Right cardiac atrium (tissue), 5 donors: Measurements from ENCODE around the gene PIP4K2C. TPM values are rescaled to one million over a fixed set of nuclear protein-coding genes. Genes with fewer than 3 reads are reported as not detected.

Experiments used
- ATAC-seq, 2 donors: fragments of 200-7000 bp; cut with Tn5 transposase; one replicate each; pipeline versions ENCODE4 v1.8.0 to v1.9.1; 2020; ENCODE audit warnings: moderate library complexity in 2 of 2, mild to moderate bottlenecking in 1 of 2
- DNase-seq, 3 donors: peaks; one replicate each; pipeline ENCODE4 v3.0.0-alpha.2; 2020
- H3K27ac ChIP-seq: one replicate; pipeline ENCODE4 v1.5.1; 2013; ENCODE audit warnings: mild to moderate bottlenecking, low read length, control low read depth, moderate library complexity
- H3K27me3 ChIP-seq: one replicate; pipeline ENCODE4 v1.6.1; 2013; ENCODE audit not compliant: control insufficient read depth, insufficient read depth
- H3K4me1 ChIP-seq: one replicate; pipeline ENCODE4 v1.6.1; 2013; ENCODE audit warnings: low read length; ENCODE audit not compliant: control insufficient read depth, insufficient read depth
- H3K4me3 ChIP-seq: one replicate; pipeline ENCODE4 v1.5.1; 2013; ENCODE audit warnings: low read length, control low read depth
- H3K9me3 ChIP-seq: one replicate; pipeline ENCODE4 v1.6.1; 2013; ENCODE audit warnings: low read length; ENCODE audit not compliant: control insufficient read depth
- WGBS: extraction: QIAGEN DNeasy Blood & Tissue Kit; methylation state at CpG from one replicate; pipeline ENCODE4 v1.1.7; 2013; 5-methylcytosine and 5-hydroxymethylcytosine counted together
- intact Hi-C, 4 donors: fragments of 100-400 bp; cut with DNase I; formaldehyde crosslinking; loops; one replicate each; pipeline versions ENCODE4 v1.11.0 to v1.14.0; 2022 to 2023
- polyA plus RNA-seq: library from polyadenylated mRNA; stranded (reverse); fragments of 200-250 nt; gene quantifications from one replicate; pipeline ENCODE4 v1.2.3, GENCODE V29; 2013
- total RNA-seq, 4 donors: library from RNA; stranded (reverse); fragmentation: NEBNext Ultra II Directional; extraction: Animal tissue kit (Norgen Biotek cat#: 25700); gene quantifications; one replicate each; pipeline ENCODE4 v1.2.1, GENCODE V29; 2021
- donor health status: healthy with polysubstance abuse.
- donor health status: DM: no; HTN: yes; CAD: no.
- donor health status: DM: no; HTN: no; CAD: no.
- donor health status: DM: no; HTN: yes; CAD: no; lungs with severe emphysema.
- donor health status: DM: yes; HTN: yes; CAD: no.

The PIP4K2C gene
- total and polyA plus RNA-seq, 5 donors = 8.7 to 17.1 (median 15.1) TPM

DNA sequence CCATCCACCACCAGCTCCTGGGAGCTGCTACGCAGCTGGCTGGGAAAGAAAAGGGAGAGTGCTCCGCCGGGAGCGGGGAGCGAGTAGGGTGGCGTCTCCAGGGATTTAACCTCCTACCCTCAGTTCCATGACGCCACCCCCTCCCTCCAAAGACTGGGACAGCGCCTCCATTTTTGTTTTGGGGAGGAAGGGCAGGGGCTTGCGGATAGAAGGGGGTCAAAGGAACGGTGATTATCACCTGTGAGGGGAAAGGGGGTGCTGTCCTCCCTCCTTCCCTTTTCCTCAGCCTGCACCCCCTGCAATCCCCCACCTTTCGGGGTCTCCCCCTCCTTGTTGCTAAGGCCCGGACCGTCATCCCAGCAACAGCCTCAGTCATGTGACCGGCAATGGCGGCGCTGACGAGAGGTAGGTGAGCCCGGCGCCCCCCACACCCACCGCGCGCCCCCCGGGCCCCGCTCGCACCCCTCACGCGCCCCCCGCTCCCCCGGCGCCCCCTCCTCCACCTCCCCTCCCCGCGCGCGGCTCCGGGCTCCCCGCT is 13.5 kb downstream of the PIP4K2C start, which contains the start of gene DTX3:
DTX3 (plus strand) TSS at position 371 of the 538 bp plus-strand sequence. CDS start 1,694 bp downstream, outside the sequence.
- Histone ChIP-seq H3K9me3 (no peaks in the 10 kb centered on the region), H3K27me3 (no peaks in the 10 kb centered on the region), H3K4me1 (peaks cover 6% of the 10 kb centered on the region), H3K27ac (peak within 1 kb of the TSS; percentile 93), H3K4me3 (peak within 1 kb of the TSS; percentile 84)
- intact Hi-C loops = no loop called here
- peak; percentile 60 to 64 for ATAC-seq
- 2% methylated on average over 35 of the region's 36 CpGs for WGBS
- peak; percentile 38 to 82 (median 79) for DNase-seq

GRCh38 chr12:57604992-57605810 is 14.2 kb downstream of the PIP4K2C start:
- ATAC-seq (peak; percentile 27 to 55), DNase-seq (peak; percentile 57 to 87 (median 81))
- 7% methylated on average over 25 of the region's 25 CpGs for WGBS
- peak overlapping the region; percentile 84 for H3K4me3 ChIP-seq
- peak overlapping the region; percentile 77 for H3K27ac ChIP-seq
- H3K27me3 ChIP-seq = no peaks in the 10 kb centered on the region
- intact Hi-C loops = no loop called here
- H3K9me3 ChIP-seq = no peaks in the 10 kb centered on the region
- H3K4me1 ChIP-seq = peaks cover 6% of the 10 kb centered on the region

- 70% methylated on average over 4 of the region's 4 CpGs for WGBS
- Histone ChIP-seq H3K4me3 (peak overlapping the region; percentile 84), H3K4me1 (peaks cover 9% of the 10 kb centered on the region), H3K27me3 (no peaks in the 10 kb centered on the region), H3K9me3 (no peaks in the 10 kb centered on the region), H3K27ac (no peak overlapping the region)
- intact Hi-C loops = no loop called here
- DNase-seq (no peak), ATAC-seq (no peak)
These were observed 14.9 kb downstream of the PIP4K2C start for GRCh38 chr12:57605811-57606311.

DNA sequence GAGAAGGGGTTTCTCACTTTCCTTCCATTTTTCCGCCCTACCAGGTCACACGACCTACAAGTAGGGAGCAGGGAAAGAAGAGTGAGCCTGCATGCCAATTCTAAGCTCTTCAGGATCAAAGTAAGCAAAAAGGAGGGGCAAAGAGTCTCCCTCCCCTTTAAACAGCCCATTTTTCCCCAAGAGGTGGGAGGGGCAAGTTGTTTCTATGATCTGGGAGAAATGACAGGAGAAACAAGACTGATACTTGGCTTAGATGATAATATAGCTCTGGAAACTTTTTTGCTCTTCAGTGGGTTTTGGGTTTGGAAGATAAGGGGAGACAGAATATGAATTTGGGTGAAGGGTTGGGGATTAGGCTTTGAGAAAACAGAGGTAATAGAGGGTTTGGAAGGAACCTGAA is 15.4 kb downstream of the PIP4K2C start:
- no peak overlapping the region for H3K4me3 ChIP-seq
- H3K27me3 ChIP-seq = no peaks in the 10 kb centered on the region
- 80% methylated on average over 2 of the region's 2 CpGs for WGBS
- H3K9me3 ChIP-seq = no peaks in the 10 kb centered on the region
- peaks cover 9% of the 10 kb centered on the region for H3K4me1 ChIP-seq
- intact Hi-C loops = no loop called here
- DNase-seq (no peak), ATAC-seq (no peak)
- H3K27ac ChIP-seq = no peak overlapping the region

- Histone ChIP-seq H3K4me3 (no peak overlapping the region), H3K9me3 (no peaks in the 10 kb centered on the region), H3K4me1 (peaks cover 9% of the 10 kb centered on the region), H3K27ac (no peak overlapping the region), H3K27me3 (no peaks in the 10 kb centered on the region)
- ATAC-seq = no peak
- WGBS = 89% methylated on average over 11 of the region's 11 CpGs
- intact Hi-C loops = no loop called here
- DNase-seq = no peak
These were observed 15.8 kb downstream of the PIP4K2C start for GRCh38 chr12:57606821-57607220.

- no peak overlapping the region for H3K27ac ChIP-seq
- peaks cover 9% of the 10 kb centered on the region for H3K4me1 ChIP-seq
- no peaks in the 10 kb centered on the region for H3K27me3 ChIP-seq
These were observed 17.1 kb downstream of the PIP4K2C start for GRCh38 chr12:57607958-57608663.

DNA sequence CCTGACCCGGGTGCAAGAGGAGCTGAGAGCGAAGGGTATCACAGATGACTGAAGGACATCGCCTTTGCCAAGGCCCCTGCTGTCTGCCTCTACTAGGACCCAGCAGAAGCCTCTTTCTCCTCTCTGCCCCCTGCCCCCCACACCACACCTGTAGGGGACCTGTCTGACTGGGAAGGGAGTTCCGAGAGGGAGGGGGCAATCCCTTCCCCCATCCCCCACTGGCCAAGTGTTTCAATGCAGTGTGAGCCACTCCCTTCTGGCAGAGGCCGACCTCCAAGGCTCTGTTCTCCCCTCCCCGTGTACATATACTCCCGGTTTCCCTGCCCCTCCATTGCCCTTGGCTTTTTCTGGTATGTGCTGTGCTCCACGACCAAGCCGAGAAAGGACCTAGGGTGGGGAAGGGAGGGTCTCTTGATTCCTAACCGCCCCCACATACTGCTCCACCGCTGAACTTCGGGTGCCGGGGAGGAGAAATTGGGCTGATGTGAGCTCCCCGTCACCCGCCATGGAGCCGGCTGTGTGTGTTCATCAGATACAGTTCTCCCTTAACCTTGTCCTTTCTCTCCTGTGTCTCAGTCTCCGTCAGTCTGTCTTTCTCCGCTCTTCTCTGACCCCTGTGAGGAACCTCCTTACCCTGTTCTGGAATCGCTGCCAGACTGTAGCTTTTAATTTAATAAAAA is 18.2 kb downstream of the PIP4K2C start:
- peak in 2 of 3 donors; percentile 73 to 74 for DNase-seq
- intact Hi-C loops = no loop called here
- H3K27ac ChIP-seq = peak overlapping the region; percentile 28
- H3K9me3 ChIP-seq = no peaks in the 10 kb centered on the region
- H3K27me3 ChIP-seq = no peaks in the 10 kb centered on the region
- no peak overlapping the region for H3K4me3 ChIP-seq
- no peak for ATAC-seq
- H3K4me1 ChIP-seq = peaks cover 4% of the 10 kb centered on the region
- WGBS = 49% methylated on average over 19 of the region's 19 CpGs

More at GRCh38 chr12:57607958-57608663, 17.1 kb downstream of the PIP4K2C start:
- Histone ChIP-seq H3K4me3 (no peak overlapping the region), H3K9me3 (no peaks in the 10 kb centered on the region)
- WGBS = 78% methylated on average over 12 of the region's 12 CpGs
- DNase-seq (no peak), ATAC-seq (no peak)
- intact Hi-C loops = no loop called here

- peaks cover 4% of the 10 kb centered on the region for H3K4me1 ChIP-seq
- no peaks in the 10 kb centered on the region for H3K9me3 ChIP-seq
- intact Hi-C loops = no loop called here
- ATAC-seq = peak; percentile 3 to 34
- H3K27ac ChIP-seq = peak overlapping the region; percentile 73
- peak; percentile 46 to 87 (median 85) for DNase-seq
- H3K4me3 ChIP-seq = peak overlapping the region; percentile 78
- no peaks in the 10 kb centered on the region for H3K27me3 ChIP-seq
- WGBS = 27% methylated on average over 34 of the region's 34 CpGs
These were observed 19.0 kb downstream of the PIP4K2C start for GRCh38 chr12:57609781-57610553.

GRCh38 chr12:57610554-57611107 is 19.6 kb downstream of the PIP4K2C start:
- Histone ChIP-seq H3K27ac (peak overlapping the region; percentile 79), H3K4me1 (peaks cover 4% of the 10 kb centered on the region), H3K27me3 (no peaks in the 10 kb centered on the region), H3K4me3 (peak overlapping the region; percentile 78), H3K9me3 (no peaks in the 10 kb centered on the region)
- ATAC-seq (peak; percentile 56 to 61), DNase-seq (peak; percentile 73 to 92 (median 91))
- intact Hi-C loops = no loop called here
- WGBS = 5% methylated on average over 29 of the region's 29 CpGs
